Ectodermal cell (in vitro differentiated cells): Measurements from ENCODE around the gene FAM181A.

ENCODE experiments used
- H3K27ac ChIP-seq: 2 replicates; pipeline ENCODE4 v1.7.0; 2013; ENCODE audit warnings: mild to moderate bottlenecking, low read depth, low read length; ENCODE audit not compliant: insufficient read depth, poor library complexity, severe bottlenecking
- H3K27me3 ChIP-seq: 2 replicates; pipeline ENCODE4 v1.7.0; 2013; ENCODE audit warnings: mild to moderate bottlenecking, low read length; ENCODE audit not compliant: insufficient read depth, control insufficient read depth, poor library complexity, severe bottlenecking
- H3K36me3 ChIP-seq: one replicate; pipeline ENCODE4 v1.7.0; 2013; ENCODE audit warnings: low read length; ENCODE audit not compliant: control insufficient read depth, insufficient read depth
- H3K4me1 ChIP-seq: one replicate; pipeline ENCODE4 v1.7.0; 2013; ENCODE audit warnings: low read length; ENCODE audit not compliant: control insufficient read depth, insufficient read depth
- H3K4me3 ChIP-seq: 2 replicates; pipeline ENCODE4 v1.7.0; 2013; ENCODE audit warnings: low read depth, low read length, control low read depth; ENCODE audit not compliant: insufficient read depth
- H3K9me3 ChIP-seq: 2 replicates; pipeline ENCODE4 v1.7.0; 2013; ENCODE audit warnings: mild to moderate bottlenecking, low read length, moderate library complexity; ENCODE audit not compliant: control insufficient read depth
- WGBS, 2 experiments: methylation state at CpG; one replicate each; pipeline ENCODE4 v1.1.7; 2013; ENCODE audit warnings: missing lambda C conversion rate in 2 of 2; 5-methylcytosine and 5-hydroxymethylcytosine counted together

The FAM181A gene

DNA sequence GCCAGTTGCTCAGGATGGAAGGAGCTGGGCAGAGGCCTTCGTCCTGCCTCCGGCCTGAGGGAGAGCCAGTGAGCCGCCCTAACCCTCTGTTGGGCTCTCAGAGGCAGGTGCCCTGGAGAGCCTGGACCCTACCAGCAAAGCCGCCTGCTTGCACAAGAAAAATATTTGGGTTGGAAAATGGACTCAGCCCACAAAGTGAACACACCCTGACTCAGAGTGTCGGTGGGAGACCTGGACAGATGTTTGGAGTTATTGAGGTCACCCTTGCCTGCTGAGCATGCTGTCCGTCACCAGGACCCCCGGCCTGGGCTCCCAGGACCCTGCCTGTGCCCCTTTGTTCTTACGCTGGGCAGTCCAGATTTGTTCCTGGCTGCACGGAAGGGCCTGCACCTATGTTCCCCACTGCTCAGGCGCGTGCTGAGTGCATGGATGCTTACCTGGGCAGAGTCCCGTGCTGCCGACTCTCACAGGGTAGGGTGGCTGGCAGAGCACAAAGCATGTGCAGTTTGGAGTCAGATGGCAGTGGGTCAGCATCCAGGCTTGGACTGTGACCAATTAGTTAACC, 22.4 kb downstream of the FAM181A start:
- WGBS, 2 experiments = 93 to 94% methylated on average over 13 of the region's 13 CpGs
- H3K4me3 ChIP-seq = no peak overlapping the region
- H3K9me3 ChIP-seq = no peaks in the 10 kb centered on the region
- H3K27me3 ChIP-seq = no peaks in the 10 kb centered on the region
- H3K27ac ChIP-seq = no peak overlapping the region
- H3K4me1 ChIP-seq = peaks cover 7% of the 10 kb centered on the region
- no peaks in the 10 kb centered on the region for H3K36me3 ChIP-seq

DNA sequence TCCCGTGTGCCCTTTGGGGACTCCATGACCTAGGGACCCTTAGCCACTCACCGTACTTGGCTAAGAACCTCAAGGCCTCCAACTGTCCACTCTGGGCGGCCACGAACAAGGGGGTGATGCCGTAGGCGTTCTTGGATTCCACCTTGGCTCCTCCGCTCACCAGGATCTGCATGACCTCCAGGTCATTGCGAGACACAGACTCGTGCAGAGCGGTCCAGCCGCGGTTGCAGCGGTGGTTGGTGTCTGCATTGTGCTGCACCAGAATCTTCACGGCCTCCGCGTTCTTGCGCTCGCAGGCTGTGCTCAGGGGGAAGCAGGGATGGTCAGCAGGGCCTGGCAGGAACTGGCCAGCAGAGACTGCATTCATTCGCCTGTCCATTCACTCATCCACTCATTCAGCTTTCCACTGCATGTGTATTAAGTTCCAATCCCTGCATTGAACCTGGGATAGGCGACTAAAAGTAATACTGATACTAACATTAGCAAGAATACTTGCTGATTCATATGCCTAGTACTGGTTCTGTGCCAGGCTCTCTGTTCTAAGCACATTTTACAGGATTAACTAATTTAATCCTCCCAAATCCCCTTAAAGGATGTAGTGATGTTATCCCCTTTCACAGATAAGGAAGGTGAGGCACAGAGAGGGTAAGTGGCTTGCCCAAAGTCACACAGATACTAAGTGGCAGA, 23.9 kb downstream of the FAM181A start:
- Histone ChIP-seq H3K36me3 (no peaks in the 10 kb centered on the region), H3K27ac (no peak overlapping the region), H3K27me3 (no peaks in the 10 kb centered on the region), H3K9me3 (no peaks in the 10 kb centered on the region), H3K4me3 (no peak overlapping the region), H3K4me1 (peaks cover 10% of the 10 kb centered on the region)
- 96% methylated on average over 20 of the region's 20 CpGs for WGBS, 2 experiments

- 77 to 81% methylated on average over 7 of the region's 7 CpGs for WGBS, 2 experiments
- peaks cover 10% of the 10 kb centered on the region for H3K4me1 ChIP-seq
- no peak overlapping the region for H3K4me3 ChIP-seq
- no peak overlapping the region for H3K27ac ChIP-seq
- H3K9me3 ChIP-seq = no peaks in the 10 kb centered on the region
- no peaks in the 10 kb centered on the region for H3K36me3 ChIP-seq
- no peaks in the 10 kb centered on the region for H3K27me3 ChIP-seq
Measured at GRCh38 chr14:93951635-93952540, 24.7 kb downstream of the FAM181A start.

DNA sequence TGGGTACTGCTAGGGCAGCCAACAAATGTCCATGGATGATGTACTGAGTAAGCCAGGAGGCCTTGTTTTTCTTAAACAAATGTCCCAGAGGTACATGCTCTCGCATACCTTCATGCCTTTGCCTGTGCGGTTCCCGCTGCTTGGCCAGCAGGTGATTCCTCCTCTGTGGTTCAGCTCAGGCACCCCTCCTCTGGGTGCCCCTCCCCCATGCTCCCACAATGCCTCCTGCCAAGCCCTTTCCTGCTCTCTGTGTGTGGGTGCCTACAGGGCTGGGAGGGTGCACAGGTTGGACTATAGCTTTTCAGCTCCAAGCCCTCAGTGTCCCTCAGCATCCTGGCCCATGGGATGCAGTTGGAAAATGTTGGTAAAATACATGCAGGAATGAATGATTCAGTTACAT, 25.7 kb downstream of the FAM181A start:
- Histone ChIP-seq H3K4me1 (peaks cover 10% of the 10 kb centered on the region), H3K27ac (no peak overlapping the region), H3K27me3 (no peaks in the 10 kb centered on the region), H3K36me3 (no peaks in the 10 kb centered on the region), H3K9me3 (no peaks in the 10 kb centered on the region), H3K4me3 (no peak overlapping the region)
- 82 to 91% methylated on average over 3 of the region's 3 CpGs for WGBS, 2 experiments

DNA sequence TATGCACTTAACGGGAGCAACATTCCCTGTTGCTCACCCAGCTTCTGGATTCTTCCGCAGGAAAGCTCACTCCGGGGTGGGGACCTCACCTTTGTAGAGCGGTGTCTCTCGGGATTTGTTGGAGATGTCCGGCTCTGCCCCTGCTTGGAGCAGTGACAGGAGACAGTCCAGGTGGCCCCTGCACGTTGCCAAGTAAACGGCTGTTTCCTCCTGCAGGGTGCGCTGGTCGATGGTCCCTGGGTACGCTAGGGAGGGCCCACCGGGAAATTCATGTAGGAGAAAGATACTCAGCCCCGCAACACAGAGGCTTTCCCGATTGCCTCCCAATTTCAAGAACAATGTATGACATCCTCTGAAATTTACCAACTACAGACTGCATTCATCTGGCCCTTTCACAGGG, 26.1 kb downstream of the FAM181A start:
- H3K27ac ChIP-seq = no peak overlapping the region
- peaks cover 10% of the 10 kb centered on the region for H3K4me1 ChIP-seq
- 80 to 82% methylated on average over 14 of the region's 14 CpGs for WGBS, 2 experiments
- H3K9me3 ChIP-seq = no peaks in the 10 kb centered on the region
- H3K4me3 ChIP-seq = no peak overlapping the region
- H3K36me3 ChIP-seq = no peaks in the 10 kb centered on the region
- no peaks in the 10 kb centered on the region for H3K27me3 ChIP-seq

DNA sequence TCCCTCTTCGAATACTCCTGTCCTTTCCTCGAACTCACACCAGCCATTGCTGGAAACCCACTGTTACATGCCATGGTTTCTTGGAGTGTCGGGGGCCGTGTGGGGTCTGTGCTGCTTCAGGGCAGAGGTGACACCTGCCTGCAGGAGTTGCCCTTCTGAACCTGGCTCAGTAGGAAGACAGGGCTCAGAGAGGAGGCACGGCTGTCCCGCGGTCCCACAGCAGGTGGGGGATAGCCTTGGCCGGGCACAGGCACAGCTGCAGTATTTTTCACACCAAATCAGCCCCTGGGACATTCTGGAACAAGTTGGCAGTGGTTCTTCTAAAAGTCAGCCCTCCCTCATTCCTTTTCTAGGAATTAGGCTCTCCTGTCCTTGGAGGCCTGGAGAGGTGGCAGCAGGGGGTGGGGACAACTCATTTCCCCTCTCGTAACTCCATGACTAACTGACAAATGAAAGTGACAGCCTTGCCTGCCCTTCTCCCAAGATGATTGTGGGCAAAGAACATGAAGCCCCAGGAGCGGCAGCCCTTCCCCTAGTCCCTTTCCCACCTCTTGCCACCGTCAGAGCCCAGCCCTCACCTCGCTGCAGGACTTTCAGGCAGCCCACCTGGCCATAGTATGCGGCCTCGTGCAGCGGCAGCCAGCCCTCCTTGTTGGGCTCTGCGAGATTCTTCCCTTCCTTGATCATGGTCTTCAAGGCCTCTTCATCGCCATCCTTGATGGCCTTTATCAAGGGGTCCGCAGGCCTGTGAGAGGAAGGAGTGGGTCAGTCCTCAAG, 26.8 kb downstream of the FAM181A start:
- no peaks in the 10 kb centered on the region for H3K36me3 ChIP-seq
- no peaks in the 10 kb centered on the region for H3K27me3 ChIP-seq
- H3K4me1 ChIP-seq = peaks cover 10% of the 10 kb centered on the region
- 82 to 83% methylated on average over 18 of the region's 18 CpGs for WGBS, 2 experiments
- no peaks in the 10 kb centered on the region for H3K9me3 ChIP-seq
- no peak overlapping the region for H3K27ac ChIP-seq
- no peak overlapping the region for H3K4me3 ChIP-seq

GRCh38 chr14:93954516-93954830, 27.3 kb downstream of the FAM181A start:
- Histone ChIP-seq H3K9me3 (no peaks in the 10 kb centered on the region), H3K27me3 (no peaks in the 10 kb centered on the region), H3K27ac (no peak overlapping the region), H3K4me3 (no peak overlapping the region), H3K4me1 (peaks cover 10% of the 10 kb centered on the region), H3K36me3 (no peaks in the 10 kb centered on the region)
- WGBS, 2 experiments = 86 to 88% methylated on average over 4 of the region's 4 CpGs

DNA sequence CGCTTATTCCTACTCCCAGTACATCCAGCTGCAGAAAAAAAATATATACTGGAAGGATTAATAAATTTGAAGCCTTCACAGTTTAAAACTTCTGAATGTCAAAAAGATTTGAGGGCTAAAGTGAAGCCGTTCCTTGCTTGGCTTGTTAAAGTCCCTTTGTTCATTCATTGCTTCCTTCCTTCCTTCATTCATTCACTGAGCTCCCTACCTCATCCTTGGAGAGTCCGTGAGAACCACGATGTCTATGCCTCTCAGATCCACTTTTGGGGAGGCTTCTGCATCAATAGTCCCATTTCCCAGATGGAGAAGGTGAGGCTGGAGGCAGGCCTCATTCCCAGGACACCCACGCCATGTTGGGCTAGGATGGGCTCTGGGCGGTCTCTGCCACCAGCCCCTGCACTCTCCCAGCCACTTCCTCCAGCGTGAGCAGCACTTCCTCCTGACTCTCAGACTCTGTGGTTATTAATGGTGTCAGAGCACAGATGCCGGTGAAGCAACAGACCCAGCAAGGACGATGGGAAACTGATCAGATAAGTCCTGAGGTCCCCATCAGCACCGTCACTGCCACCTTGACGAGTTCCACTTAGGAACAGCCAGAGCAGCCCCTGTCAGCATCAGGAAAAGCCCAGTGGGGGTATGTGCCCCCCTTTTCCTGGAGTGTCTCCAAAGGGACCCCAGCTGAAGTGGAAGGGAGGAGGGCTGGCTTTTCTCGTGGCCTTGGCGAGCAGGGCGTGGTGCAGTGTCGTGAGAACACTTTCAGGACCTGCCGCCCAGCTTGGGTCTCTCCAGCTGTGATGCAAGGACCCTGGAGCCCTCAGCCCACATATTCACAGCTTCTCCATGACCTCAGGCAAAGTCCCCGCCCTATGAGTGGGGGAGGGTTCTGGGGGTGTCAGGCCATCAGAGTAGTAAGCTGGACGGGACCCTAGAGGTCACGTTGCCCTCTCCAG, 28.0 kb downstream of the FAM181A start:
- 85 to 86% methylated on average over 18 to 19 of the region's 19 CpGs for WGBS, 2 experiments
- Histone ChIP-seq H3K27me3 (no peaks in the 10 kb centered on the region), H3K4me1 (peaks cover 10% of the 10 kb centered on the region), H3K9me3 (no peaks in the 10 kb centered on the region), H3K27ac (no peak overlapping the region), H3K4me3 (no peak overlapping the region), H3K36me3 (no peaks in the 10 kb centered on the region)

GRCh38 chr14:93955850-93956481, 28.8 kb downstream of the FAM181A start:
- 79 to 83% methylated on average over 8 of the region's 8 CpGs for WGBS, 2 experiments
- no peak overlapping the region for H3K4me3 ChIP-seq
- H3K27ac ChIP-seq = no peak overlapping the region
- H3K9me3 ChIP-seq = no peaks in the 10 kb centered on the region
- peaks cover 10% of the 10 kb centered on the region for H3K4me1 ChIP-seq
- H3K27me3 ChIP-seq = no peaks in the 10 kb centered on the region
- H3K36me3 ChIP-seq = no peaks in the 10 kb centered on the region
